OCI-LY1 (cell line): ENCODE measurements around the gene TATDN2.

Source experiments
- H2AFZ ChIP-seq: fragments of 200-600 bp; sonication (generic), shearing (Covaris generic); 2 replicates; pipeline ENCODE4 v1.6.0; 2014; ENCODE audit warnings: antibody characterized with exemption, mild to moderate bottlenecking, low read length
- H3F3A ChIP-seq: fragments of 200-600 bp; sonication (generic), shearing (Covaris generic); 2 replicates; pipeline ENCODE4 v1.6.0; 2014; ENCODE audit warnings: mild to moderate bottlenecking, antibody characterized with exemption, low read length, moderate library complexity; ENCODE audit not compliant: insufficient read depth
- H3K27ac ChIP-seq: fragments of 200-600 bp; sonication (generic); 2 replicates; pipeline ENCODE4 v1.5.1; 2014; ENCODE audit warnings: low read length, mixed run types, mild to moderate bottlenecking, low read depth; ENCODE audit not compliant: poor library complexity, severe bottlenecking
- H3K27me3 ChIP-seq: fragments of 200-600 bp; sonication (generic); 2 replicates; pipeline ENCODE4 v1.6.0; 2014; ENCODE audit warnings: antibody characterized with exemption, mild to moderate bottlenecking, low read length, moderate library complexity; ENCODE audit not compliant: insufficient read depth
- H3K36me3 ChIP-seq: fragments of 200-600 bp; sonication (generic); 2 replicates; pipeline ENCODE4 v1.6.1; 2014; ENCODE audit warnings: mild to moderate bottlenecking, antibody characterized with exemption, low read length, moderate library complexity, mixed read lengths; ENCODE audit not compliant: insufficient read depth
- H3K4me1 ChIP-seq: fragments of 200-600 bp; sonication (generic); 2 replicates; pipeline ENCODE4 v1.5.1; 2014; ENCODE audit warnings: mild to moderate bottlenecking, low read length, moderate library complexity; ENCODE audit not compliant: insufficient read depth, severe bottlenecking
- H3K4me2 ChIP-seq: fragments of 200-600 bp; sonication (generic), shearing (Covaris generic); 2 replicates; pipeline ENCODE4 v1.6.1; 2014; ENCODE audit warnings: low read length
- H3K4me3 ChIP-seq: fragments of 200-600 bp; sonication (generic); 2 replicates; pipeline ENCODE4 v1.5.1; 2014; ENCODE audit warnings: low read length, low read depth, mild to moderate bottlenecking, mixed read lengths; ENCODE audit not compliant: poor library complexity, severe bottlenecking
- H3K79me2 ChIP-seq: fragments of 200-600 bp; shearing (Covaris generic); 2 replicates; pipeline ENCODE4 v1.6.1; 2016; ENCODE audit warnings: mixed run types, low read length, mixed read lengths; ENCODE audit not compliant: insufficient read depth
- H3K9ac ChIP-seq: fragments of 200-600 bp; sonication (generic), shearing (Covaris generic); 2 replicates; pipeline ENCODE4 v1.6.1; 2014; ENCODE audit warnings: mild to moderate bottlenecking, low read length, mixed read lengths
- H3K9me2 ChIP-seq: fragments of 200-600 bp; sonication (generic), shearing (Covaris generic); 2 replicates; pipeline ENCODE4 v1.6.1; 2014; ENCODE audit warnings: low read depth, mild to moderate bottlenecking, low read length, mixed read lengths
- H3K9me3 ChIP-seq: fragments of 200-600 bp; shearing (Covaris generic); 2 replicates; pipeline ENCODE4 v1.6.1; 2014; ENCODE audit warnings: low read length, mixed read lengths
- H4K20me1 ChIP-seq: fragments of 200-600 bp; sonication (generic), shearing (Covaris generic); 2 replicates; pipeline ENCODE4 v1.6.0; 2016; ENCODE audit warnings: mild to moderate bottlenecking, low read length; ENCODE audit not compliant: insufficient read depth
- CTCF ChIP-seq: fragments of 200-600 bp; sonication (generic), shearing (Covaris generic); IDR thresholded peaks from 2 replicates; pipeline ENCODE4 v1.5.1; 2017; ENCODE audit warnings: mild to moderate bottlenecking, antibody characterized with exemption, low read length, moderate library complexity, mixed read lengths
- EZH2 ChIP-seq: fragments of 200-600 bp; sonication (generic), shearing (Covaris generic); IDR thresholded peaks from 2 replicates; pipeline ENCODE4 v1.8.0; 2017; ENCODE audit warnings: borderline replicate concordance, mixed run types, mild to moderate bottlenecking, antibody characterized with exemption, low read length, moderate library complexity, mixed read lengths

Gene TATDN2

GRCh38 chr3:10278501-10278900 lies 30.2 kb downstream of the TATDN2 start:
- H3K79me2 ChIP-seq: peaks cover 24% of the 10 kb centered on the region

GRCh38 chr3:10279384-10280176 lies 31.3 kb downstream of the TATDN2 start:
- H3K9me3 ChIP-seq: no peaks in the 10 kb centered on the region
- H3K36me3 ChIP-seq: peaks cover 84% of the 10 kb centered on the region; the same call in 1 of the 2 replicates
- H3K9ac ChIP-seq: no peak overlapping the region
- no peaks in the 10 kb centered on the region for H4K20me1 ChIP-seq
- no peak overlapping the region for H3K4me2 ChIP-seq
- H3K27ac ChIP-seq: no peak overlapping the region
- H3K4me1 ChIP-seq: peaks cover 17% of the 10 kb centered on the region
- H3K79me2 ChIP-seq: peaks cover 14% of the 10 kb centered on the region
- H3K9me2 ChIP-seq: no peaks in the 10 kb centered on the region
- H2AFZ ChIP-seq: no peak overlapping the region
- no peaks in the 10 kb centered on the region for H3F3A ChIP-seq
- no peak overlapping the region for H3K4me3 ChIP-seq
- TF ChIP-seq CTCF: no peak
- H3K27me3 ChIP-seq: no peaks in the 10 kb centered on the region

More at GRCh38 chr3:10278501-10278900, 30.2 kb downstream of the TATDN2 start:
- no peaks in the 10 kb centered on the region for H3F3A ChIP-seq
- no peak overlapping the region for H3K27ac ChIP-seq
- no peaks in the 10 kb centered on the region for H3K27me3 ChIP-seq
- H3K4me3 ChIP-seq: no peak overlapping the region
- H3K9me3 ChIP-seq: no peaks in the 10 kb centered on the region
- H4K20me1 ChIP-seq: no peaks in the 10 kb centered on the region
- H3K9me2 ChIP-seq: no peaks in the 10 kb centered on the region
- H2AFZ ChIP-seq: no peak overlapping the region
- no peak overlapping the region for H3K4me2 ChIP-seq
- no peak overlapping the region for H3K9ac ChIP-seq
- H3K4me1 ChIP-seq: peaks cover 14% of the 10 kb centered on the region
- no peak for TF ChIP-seq EZH2
- no peak for TF ChIP-seq CTCF
- peaks cover 91% of the 10 kb centered on the region for H3K36me3 ChIP-seq

- H3K27me3 ChIP-seq: no peaks in the 10 kb centered on the region
- peaks cover 20% of the 10 kb centered on the region for H3K4me1 ChIP-seq
- H3K4me3 ChIP-seq: no peak overlapping the region
- peaks cover 83% of the 10 kb centered on the region; the same call in 1 of the 2 replicates for H3K36me3 ChIP-seq
- no peaks in the 10 kb centered on the region for H3K9me2 ChIP-seq
- no peaks in the 10 kb centered on the region for H3K9me3 ChIP-seq
- H3K79me2 ChIP-seq: peaks cover 8% of the 10 kb centered on the region
- no peak overlapping the region for H2AFZ ChIP-seq
- H4K20me1 ChIP-seq: no peaks in the 10 kb centered on the region
- H3K9ac ChIP-seq: no peak overlapping the region
- no peak overlapping the region for H3K27ac ChIP-seq
- TF ChIP-seq CTCF (peak; percentile 54), EZH2 (no peak)
- H3K4me2 ChIP-seq: no peak overlapping the region
- H3F3A ChIP-seq: no peaks in the 10 kb centered on the region
Observed at GRCh38 chr3:10280177-10280529, 31.9 kb downstream of the TATDN2 start.
